H1 (cell line): ENCODE measurements around the gene NAA25.

Source experiments
- ASH2L ChIP-seq: fragments of 200-600, 300-600 bp; sonication (generic); IDR thresholded peaks from one replicate; pipeline ENCODE4 v1.7.1; 2017; ENCODE audit warnings: low read length
- ATF2 ChIP-seq: IDR thresholded peaks from 2 replicates; pipeline ENCODE4 v1.6.1; 2012; ENCODE audit warnings: low read length, inconsistent platforms
- CEBPB ChIP-seq: IDR thresholded peaks from 2 replicates; pipeline ENCODE4 v1.6.1; 2012; ENCODE audit warnings: low read depth, low read length
- CTCF ChIP-seq, 3 experiments: IDR thresholded peaks; 1 replicate in 2 of 3; 2 replicates in 1 of 3; pipeline versions ENCODE4 v1.5.1 to v1.6.1; 2011; ENCODE audit warnings: low read length in 3 of 3, mild to moderate bottlenecking in 3 of 3, inconsistent platforms in 2 of 3, low read depth in 1 of 3, moderate library complexity in 1 of 3; ENCODE audit not compliant: insufficient read depth in 1 of 3; ENCODE audit errors: control extremely low read depth in 1 of 3
- EGR1 ChIP-seq: IDR thresholded peaks from 2 replicates; pipeline ENCODE4 v1.6.1; 2011; ENCODE audit warnings: low read depth, low read length, borderline replicate concordance
- EP300 ChIP-seq, 2 experiments: IDR thresholded peaks; 1 replicate in 1 of 2; 2 replicates in 1 of 2; pipeline ENCODE4 v1.6.1; 2011 to 2012; ENCODE audit warnings: low read depth in 2 of 2, low read length in 2 of 2, mild to moderate bottlenecking in 2 of 2, borderline replicate concordance in 1 of 2, inconsistent platforms in 1 of 2, moderate library complexity in 1 of 2
- JUND ChIP-seq: IDR thresholded peaks from 2 replicates; pipeline ENCODE4 v1.6.1; 2011; ENCODE audit warnings: mild to moderate bottlenecking, improper control_type of control experiment, low read length
- MAX ChIP-seq: IDR thresholded peaks from 2 replicates; pipeline ENCODE4 v1.6.1; 2012; ENCODE audit warnings: inconsistent platforms
- POLR2A ChIP-seq, 2 experiments: IDR thresholded peaks; 1 replicate in 1 of 2; 2 replicates in 1 of 2; pipeline ENCODE4 v1.6.1; 2011; ENCODE audit warnings: low read depth in 2 of 2, low read length in 2 of 2, mild to moderate bottlenecking in 2 of 2; ENCODE audit errors: control extremely low read depth in 1 of 2
- RNF2 ChIP-seq: fragments of 200-900, 300-1000 bp; sonication (generic); IDR thresholded peaks from 2 replicates; pipeline ENCODE4 v1.7.1; 2016; ENCODE audit warnings: borderline replicate concordance, low read depth, mild to moderate bottlenecking, antibody characterized with exemption, low read length; ENCODE audit not compliant: poor library complexity, severe bottlenecking; ENCODE audit errors: missing control alignments
- TAF1 ChIP-seq: IDR thresholded peaks from 2 replicates; pipeline ENCODE4 v1.6.1; 2011; ENCODE audit warnings: mild to moderate bottlenecking, low read depth, low read length
- TAF7 ChIP-seq: optimal IDR thresholded peaks from 2 replicates; pipeline ENCODE3; 2011; ENCODE audit warnings: low read depth, mild to moderate bottlenecking, inconsistent platforms, low read length, moderate library complexity, borderline replicate concordance
- ZNF274 ChIP-seq: IDR thresholded peaks from 2 replicates; pipeline ENCODE4 v1.7.0; 2012; ENCODE audit warnings: low read length, borderline replicate concordance; ENCODE audit errors: extremely low read depth

GRCh38 chr12:112032292-112032691, 76.3 kb downstream of the NAA25 start:
- TF ChIP-seq JUND (no peak), ATF2 (no peak), TAF1 (no peak), CEBPB (no peak), ZNF274 (no peak), CTCF (IDR thresholded peaks at IDR 0.05; ENCODE audit: control extremely low read depth in 1 of 3, insufficient read depth in 1 of 3, low read depth in 1 of 3, low read length in 3 of 3) (no peak), RNF2 (no peak), MAX (no peak), EP300 (IDR thresholded peaks at IDR 0.05; ENCODE audit: borderline replicate concordance in 1 of 2, low read depth in 2 of 2, low read length in 2 of 2) (no peak), TAF7 (no peak), ASH2L (no peak), EGR1 (no peak), POLR2A (IDR thresholded peaks at IDR 0.05; ENCODE audit: control extremely low read depth in 1 of 2, low read depth in 2 of 2, low read length in 2 of 2) (no peak)
